Activated CD8-positive, alpha-beta memory T cell treated with anti-CD3 and anti-CD28 coated beads for 24 hours (primary cell): ENCODE data around the gene SERPIND1.
"Not testable (repeated sequence)": the region's sequence is repeated elsewhere in the genome, so short reads cannot be mapped to it uniquely, and the experiment has no call there.

Experiments used
- DNase-seq: peaks from one replicate; pipeline ENCODE4 v3.0.0-alpha.2; 2020

SERPIND1 gene

DNA sequence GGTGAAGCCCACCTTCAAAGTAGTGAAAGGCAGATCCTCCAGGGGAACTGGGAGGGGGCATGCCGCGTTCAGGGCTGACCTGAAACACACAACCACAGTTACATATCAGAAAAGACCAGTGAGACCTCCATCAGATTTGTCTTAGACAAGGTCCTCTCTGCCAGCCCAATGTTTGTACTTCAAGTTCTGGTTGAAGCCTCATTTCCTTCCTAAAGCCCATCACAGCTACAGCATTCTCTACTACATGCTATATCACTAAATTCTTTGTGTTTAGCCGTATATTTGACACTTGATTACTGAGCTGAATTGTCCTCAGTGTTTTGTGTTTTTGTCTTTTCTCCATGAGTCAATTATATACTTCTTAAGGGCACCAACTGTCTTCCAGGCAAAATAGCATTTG lies 44.6 kb downstream of the SERPIND1 start:
- no peak for DNase-seq

DNA sequence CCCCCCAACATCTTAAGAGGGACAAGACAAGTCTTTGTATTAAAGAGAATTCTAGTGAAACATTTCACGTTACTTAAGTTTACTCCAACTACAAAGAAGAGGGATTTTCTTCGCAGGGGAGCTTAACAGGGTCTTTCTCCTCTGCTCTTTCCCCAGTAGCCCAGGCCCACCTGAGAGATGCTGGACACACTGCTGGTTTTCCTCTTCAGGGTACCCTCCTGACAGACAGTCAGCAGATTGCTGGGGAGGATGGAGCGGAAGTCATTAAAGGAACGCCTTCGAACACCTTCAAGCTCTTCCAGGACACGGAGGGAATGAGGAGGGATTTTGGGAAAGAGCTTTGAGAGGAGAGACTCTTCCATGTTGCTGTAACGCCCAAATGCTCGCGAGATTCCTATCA lies 45.6 kb downstream of the SERPIND1 start:
- no peak for DNase-seq

DNA sequence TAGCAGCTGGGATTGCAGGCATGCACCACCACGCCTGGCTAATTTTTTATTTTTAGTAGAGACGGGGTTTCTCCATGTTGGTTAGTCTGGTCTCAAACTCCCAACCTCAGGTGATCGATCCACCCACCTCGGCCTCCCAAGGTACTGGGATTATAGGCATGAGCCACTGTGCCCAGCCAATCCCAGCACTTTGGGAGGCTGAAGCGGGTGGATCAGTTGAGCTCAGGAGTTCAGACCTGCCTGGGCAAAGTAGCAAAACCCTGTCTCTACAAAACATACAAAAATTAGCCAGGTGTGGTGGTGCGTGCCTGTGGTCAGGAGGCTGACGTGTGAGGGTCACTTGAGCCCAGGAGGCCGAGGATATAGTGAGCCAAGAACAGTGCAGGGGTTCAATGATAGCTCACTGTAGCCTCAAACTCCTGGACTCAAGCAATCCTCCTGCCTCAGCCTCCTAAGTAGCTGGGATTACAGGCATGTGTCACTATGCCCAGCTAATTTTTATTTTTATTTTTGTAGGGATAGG lies 47.9 kb downstream of the SERPIND1 start:
- not testable (repeated sequence) for DNase-seq

DNA sequence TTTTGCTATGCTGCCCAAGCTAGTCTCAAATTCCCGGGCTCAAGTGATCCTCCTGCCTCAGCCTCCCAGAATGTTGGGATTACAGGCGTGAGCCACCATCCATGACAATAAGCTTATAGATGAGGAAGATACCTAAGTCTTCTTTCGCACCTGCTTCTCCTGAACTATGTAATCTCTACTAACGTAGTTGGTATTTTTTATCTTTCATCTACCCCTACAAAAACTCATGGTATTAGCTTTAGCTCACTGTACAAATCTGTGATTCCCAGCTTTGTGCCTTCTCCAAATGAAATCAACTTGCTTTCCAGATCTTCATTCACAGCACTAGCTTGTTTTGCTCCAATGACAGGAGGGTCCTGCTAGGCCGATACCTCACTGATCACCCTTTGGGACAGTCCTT lies 48.3 kb downstream of the SERPIND1 start:
- no peak for DNase-seq

DNA sequence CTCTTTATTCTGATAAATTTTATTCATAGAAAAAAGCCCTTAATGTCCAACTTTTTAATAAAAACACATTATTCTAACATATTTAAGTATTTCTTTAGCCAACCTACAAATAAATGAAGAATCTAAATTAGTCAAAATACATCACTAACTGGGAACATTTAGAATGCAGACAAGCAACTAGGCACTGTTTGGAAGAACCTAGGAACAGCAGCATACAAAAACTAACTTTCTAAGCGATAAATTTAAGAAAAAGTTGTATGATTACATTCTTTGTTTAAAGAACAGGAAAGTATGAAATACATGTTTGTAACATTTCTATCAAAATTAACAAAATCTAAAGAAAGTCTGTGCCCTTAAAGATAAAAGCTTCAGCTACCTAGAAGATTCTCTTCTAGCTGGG lies 49.4 kb downstream of the SERPIND1 start:
- DNase-seq = no peak

DNA sequence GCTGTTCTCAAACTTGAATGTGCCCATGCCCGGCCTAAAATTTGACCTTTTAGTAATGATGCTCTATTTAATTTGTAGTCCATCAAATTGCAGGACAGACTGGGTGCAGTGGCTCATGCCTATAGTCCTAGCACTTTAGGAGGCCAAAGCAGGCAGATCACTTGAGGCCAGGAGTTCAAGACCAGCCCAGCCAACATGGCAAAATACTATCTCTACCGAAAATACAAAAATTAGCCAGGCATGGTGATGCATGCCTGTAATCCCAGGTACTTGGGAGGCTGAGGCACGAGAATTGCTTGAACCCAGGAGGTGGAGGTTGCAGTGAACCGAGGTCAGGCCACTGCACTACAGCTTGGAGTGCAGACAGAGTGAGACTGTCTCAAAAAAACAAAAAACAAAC lies 51.3 kb downstream of the SERPIND1 start:
- DNase-seq = not testable (repeated sequence)

DNA sequence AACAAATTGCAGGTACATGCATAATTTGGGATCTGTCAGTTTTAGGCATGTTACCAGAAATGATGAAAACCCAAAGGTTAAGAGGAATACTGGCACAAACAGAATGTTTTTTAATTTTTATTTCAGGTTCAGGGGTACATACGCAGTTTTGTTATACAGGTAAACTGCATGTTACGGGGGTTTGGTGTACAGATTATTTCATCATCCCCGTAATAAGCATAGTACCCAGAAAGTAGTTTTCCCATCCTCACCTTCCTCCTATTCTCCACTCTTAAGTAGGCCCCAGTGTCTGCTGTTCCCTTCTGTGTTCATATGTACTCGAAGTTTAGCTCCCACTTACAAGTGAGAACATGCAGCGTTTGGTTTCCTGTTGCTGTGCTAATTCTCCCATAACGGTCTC lies 51.7 kb downstream of the SERPIND1 start:
- no peak for DNase-seq

DNA sequence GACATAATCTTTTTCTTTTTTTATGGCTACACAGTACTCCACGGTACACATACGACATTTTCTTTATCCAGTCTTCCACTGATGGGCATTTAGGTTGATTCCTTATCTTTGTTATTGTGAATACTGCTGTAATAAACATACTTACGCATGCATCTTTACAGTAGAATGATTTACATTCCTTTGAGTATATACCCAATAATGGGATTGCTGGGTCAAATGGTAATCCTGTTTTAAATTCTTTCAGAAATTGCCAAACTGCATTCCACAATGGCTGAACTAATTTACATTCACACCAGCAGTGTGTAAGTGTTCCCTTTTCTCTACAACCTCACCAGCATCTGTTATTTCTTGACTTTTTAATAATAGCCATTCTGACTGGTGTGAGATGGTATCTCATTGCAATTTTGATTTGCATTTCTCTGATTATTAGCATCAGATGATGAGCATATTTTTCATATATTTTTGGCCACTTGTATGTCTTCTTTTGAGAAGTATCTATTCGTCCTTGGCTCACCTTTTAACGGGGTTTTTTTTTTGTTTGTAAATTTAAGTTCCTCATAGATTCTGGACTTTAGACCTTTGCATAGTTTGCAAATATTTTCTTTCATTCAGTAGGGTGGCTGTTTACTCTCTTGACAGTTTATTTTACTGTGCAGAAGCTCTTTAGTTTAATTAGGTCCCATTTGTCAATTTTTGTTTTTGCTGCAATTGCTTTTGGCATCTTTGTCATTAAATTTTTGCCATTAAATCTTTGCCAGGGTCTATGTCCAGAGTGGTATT lies 52.6 kb downstream of the SERPIND1 start:
- not testable (repeated sequence) for DNase-seq

DNA sequence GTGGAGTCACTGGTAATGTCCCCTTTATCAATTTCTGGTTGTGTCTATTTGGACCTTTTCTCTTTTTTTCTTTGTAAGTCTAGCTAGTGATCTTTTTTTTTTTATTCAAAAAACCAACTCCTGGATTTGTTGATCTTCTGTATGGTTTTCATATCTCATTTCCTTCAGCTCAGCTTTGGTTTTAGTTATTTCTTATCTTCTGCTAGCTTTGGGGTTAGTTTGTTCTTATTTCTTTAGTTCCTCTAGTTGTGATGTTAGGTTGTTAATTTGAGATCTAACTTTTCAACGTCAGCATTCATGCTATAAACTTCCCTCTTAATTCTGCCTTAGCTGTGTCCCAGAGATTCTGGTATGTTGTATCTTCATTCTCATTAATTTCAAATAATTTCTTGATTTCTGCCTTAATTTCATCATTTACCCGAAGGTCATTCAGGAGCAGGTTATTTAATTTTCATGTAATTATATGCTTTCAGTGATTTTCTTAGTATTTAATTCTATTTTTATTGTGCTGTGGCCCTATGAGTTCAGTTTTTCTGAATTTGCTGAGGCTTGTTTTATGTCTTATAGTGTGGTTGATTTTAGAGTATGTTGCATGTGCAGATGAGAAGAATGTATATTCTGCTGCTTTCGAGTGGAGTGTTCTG lies 55.7 kb downstream of the SERPIND1 start:
- no peak for DNase-seq

DNA sequence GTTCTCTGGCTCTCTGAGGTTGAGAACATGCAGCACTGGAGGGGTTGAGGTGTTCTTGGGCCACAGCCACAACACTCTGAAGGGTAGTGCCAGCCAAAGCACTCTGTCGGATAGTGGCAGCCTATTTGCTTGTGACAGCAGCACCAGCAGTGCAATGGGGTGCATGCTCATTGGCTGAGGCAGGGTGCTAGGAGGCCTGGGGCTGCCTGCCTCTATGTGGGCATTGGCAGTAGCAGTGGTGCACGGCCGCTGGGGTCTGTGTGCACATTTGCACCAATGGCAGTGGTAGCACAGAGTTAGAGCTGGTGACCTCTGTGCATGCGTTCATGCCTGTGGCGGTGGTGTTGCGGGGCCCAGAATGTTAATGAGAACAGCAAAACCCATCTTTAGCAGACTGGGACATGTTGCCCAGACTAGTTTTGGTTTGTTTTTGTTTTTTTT lies 59.3 kb downstream of the SERPIND1 start:
- DNase-seq = no peak

DNA sequence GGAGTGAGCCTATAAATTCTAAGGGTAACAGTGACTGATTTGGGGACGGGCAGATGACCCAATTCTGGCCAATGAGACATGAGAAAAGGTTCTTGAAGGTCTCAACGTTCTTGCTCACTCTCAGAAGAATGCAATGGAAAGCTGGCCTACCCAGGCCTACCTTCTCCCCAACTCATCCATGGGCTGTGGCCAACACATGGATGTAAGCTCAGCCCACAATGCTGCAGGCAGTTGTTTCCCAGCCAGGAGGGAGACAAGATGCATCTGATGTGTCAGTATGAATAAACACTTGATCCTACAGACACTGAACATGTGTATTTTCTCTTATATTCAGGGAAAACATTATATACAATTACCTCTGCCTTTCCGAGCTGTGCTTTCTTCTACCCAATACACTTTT lies 60.3 kb downstream of the SERPIND1 start:
- no peak for DNase-seq

DNA sequence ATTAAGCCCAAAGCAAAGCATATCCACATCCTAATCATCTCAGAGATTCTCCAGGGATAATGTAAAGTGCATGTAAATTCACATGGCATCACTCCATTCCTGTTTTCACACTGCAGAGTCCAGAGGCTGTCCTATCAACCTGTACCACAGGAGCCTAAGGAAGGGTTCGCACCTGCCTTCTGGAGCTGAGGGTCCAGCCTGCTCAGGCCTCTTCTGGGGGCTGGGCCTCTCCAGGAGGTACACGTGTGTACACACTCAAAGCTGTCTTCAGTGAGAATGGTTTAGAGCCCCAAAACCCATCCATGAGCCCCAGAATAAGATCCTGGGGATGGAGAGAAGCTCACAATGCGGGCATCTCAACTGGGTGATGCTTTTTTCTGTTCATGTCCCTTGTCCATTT lies 60.8 kb downstream of the SERPIND1 start:
- DNase-seq = no peak
